ENCODE data around the gene NUBPL.

Gene NUBPL

GRCh38 chr14:31590206-31590605, 29.0 kb downstream of the NUBPL start:
- H3K4me3 ChIP-seq (ENCODE audit: low read depth, low read length), result no peak overlapping the region
- no peak for DNase-seq (ENCODE audit: low read depth)
- no peak for TF ChIP-seq CTCF (IDR thresholded peaks at IDR 0.05; ENCODE audit: low read depth, low read length, missing control alignments)

GRCh38 chr14:31592122-31592521, 30.9 kb downstream of the NUBPL start:
- no peak for DNase-seq (ENCODE audit: low read depth)
- H3K4me3 ChIP-seq (ENCODE audit: low read depth, low read length), result no peak overlapping the region
- no peak for TF ChIP-seq CTCF (IDR thresholded peaks at IDR 0.05; ENCODE audit: low read depth, low read length, missing control alignments)

GRCh38 chr14:31592631-31593030, 31.4 kb downstream of the NUBPL start:
- no peak overlapping the region for H3K4me3 ChIP-seq (ENCODE audit: low read depth, low read length)
- no peak for DNase-seq (ENCODE audit: low read depth)
- TF ChIP-seq CTCF (IDR thresholded peaks at IDR 0.05; ENCODE audit: low read depth, low read length, missing control alignments), result no peak

- TF ChIP-seq CTCF (IDR thresholded peaks at IDR 0.05; ENCODE audit: low read depth, low read length, missing control alignments), result no peak
- H3K4me3 ChIP-seq (ENCODE audit: low read depth, low read length), result no peak overlapping the region
- DNase-seq (ENCODE audit: low read depth), result no peak
Measured at GRCh38 chr14:31596342-31597095, 35.3 kb downstream of the NUBPL start.

GRCh38 chr14:31605702-31606101, 44.5 kb downstream of the NUBPL start:
- DNase-seq (ENCODE audit: low read depth), result no peak

GRCh38 chr14:31611778-31612433, 50.7 kb downstream of the NUBPL start:
- TF ChIP-seq CTCF (IDR thresholded peaks at IDR 0.05; ENCODE audit: low read depth, low read length, missing control alignments), result no peak
- H3K4me3 ChIP-seq (ENCODE audit: low read depth, low read length), result no peak overlapping the region
- DNase-seq (ENCODE audit: low read depth), result no peak

More at GRCh38 chr14:31605702-31606101, 44.5 kb downstream of the NUBPL start:
- no peak overlapping the region for H3K4me3 ChIP-seq (ENCODE audit: low read depth, low read length)
- no peak for TF ChIP-seq CTCF (IDR thresholded peaks at IDR 0.05; ENCODE audit: low read depth, low read length, missing control alignments)
